Ureter (tissue), 1 donor: Measurements from ENCODE around the gene AGK. TPM values are rescaled to one million over a fixed set of nuclear protein-coding genes. Genes with fewer than 3 reads are reported as not detected.
"Not testable (repeated sequence)": the region's sequence is repeated elsewhere in the genome, so short reads cannot be mapped to it uniquely, and the experiment has no call there.

ENCODE experiments used
- DNase-seq: peaks from one replicate; pipeline ENCODE4 v3.0.0-alpha.2; 2020; ENCODE audit warnings: low spot score
- total RNA-seq: library from RNA; stranded (reverse); gene quantifications from one replicate; pipeline ENCODE4 v1.2.4, GENCODE V29; 2023
- donor health status: DM: yes; HTN: yes; CAD: no.

AGK gene
- total RNA-seq, 1 donor from 2014 or later, result 43.0 TPM

GRCh38 chr7:141647701-141648100 lies 96.5 kb downstream of the AGK start:
- not testable (repeated sequence) for DNase-seq

DNA sequence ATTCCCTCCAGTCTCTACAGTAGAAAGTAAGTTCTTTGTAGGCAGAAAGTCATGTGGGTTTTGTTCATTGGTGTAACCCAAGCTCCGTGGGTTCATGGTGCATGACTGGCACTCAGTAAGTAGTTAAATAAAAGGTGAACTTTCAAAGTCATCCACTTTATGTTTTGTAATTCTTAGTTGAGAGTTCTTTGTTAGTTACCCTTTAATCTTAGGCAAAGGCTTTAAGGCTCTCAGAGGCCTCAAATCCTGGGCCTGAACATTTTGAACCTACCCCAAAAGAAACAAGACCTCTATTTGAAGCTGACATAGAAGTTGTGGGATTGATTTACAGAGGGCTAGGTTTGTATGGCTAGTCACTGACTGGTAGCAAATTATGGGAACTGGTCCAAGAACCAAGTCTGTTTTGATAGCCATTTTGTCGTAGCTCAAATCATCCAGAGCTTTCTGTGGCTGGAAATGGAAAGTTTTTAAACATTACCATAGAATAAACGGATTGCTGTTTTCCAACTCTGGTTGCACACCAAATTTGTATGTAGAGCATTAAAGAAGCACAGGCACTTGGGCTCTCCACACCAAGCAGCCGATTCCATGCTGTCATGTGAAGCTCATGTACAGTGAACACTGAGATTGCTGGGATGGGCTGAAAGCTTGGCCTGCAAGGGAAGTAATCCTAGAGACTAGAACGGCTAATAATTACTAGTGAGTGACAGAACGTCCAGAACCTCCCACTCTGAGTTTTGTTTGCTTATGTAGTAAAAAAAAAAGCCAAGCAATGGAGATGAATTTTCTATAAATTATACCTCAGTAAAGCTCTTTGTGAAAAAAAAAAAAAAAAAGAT lies 97.3 kb downstream of the AGK start:
- no peak for DNase-seq

DNA sequence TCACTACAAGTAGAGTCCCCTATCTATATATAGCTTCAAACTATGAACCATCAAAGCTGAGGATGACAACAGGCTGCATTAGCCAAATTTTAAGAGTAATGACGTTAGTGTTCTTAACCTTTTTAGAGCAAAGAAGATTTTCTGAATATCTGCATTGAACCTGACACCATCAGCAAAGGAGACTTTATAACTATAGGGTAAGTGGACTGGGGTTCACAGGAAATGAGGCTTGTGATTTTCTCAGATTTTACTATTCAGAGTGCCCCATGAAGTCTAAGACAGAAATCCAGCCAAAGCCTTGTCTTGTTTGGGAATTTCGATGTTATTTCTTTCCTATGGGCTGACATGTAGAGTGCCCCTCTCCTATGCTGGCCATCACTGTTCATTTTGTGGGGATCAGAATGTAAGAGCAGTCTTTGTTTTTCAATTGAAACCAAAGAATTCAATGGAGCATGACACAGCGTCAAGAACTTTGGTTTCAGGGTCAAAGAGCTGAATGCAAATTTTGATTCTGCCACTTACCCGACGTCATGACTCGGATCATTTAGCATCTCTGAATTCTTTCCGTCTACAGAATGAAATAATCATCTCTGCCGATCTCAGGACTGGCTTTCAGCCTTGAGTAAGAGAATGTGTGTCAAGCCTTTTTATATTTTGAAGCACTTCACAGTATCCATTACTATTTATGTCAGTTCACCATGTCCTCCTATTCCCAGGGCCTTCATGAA lies 98.1 kb downstream of the AGK start:
- DNase-seq, result no peak

DNA sequence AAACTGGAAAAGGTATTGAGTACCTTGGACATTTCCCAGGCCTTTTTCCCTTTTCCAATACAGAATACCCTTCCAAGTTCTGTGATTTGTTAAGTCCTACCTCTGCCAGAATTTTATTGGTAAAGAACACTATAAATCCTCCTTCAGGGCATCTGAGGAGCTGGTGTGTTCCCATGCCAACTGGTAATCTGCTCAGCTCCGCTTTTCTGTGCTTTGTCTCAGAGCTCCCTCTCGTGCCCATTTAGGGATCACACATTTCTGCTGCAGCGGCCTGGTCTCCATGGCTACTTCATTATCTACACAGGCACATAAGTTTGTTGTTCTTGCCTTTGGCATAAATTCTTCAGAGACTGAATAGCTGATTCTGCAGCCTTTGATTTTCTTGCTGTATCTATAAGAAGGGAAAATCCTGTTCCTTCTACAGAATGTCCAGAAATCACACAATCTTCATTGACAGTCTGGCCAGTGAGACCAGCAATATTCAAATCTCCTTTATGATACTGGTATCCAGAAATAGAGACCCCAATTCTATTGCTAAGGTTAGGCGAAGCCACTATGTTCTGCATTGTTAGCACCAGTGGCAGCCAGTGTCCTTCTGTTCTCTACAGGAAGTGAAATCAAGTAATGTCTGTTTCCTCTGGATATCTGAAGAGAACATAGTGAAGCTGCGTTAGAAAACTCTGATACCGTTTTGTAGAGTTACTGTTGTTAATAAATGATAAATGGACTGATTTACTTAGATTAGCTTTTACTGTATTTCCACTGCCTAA lies 98.8 kb downstream of the AGK start:
- peak; percentile 83 for DNase-seq

- DNase-seq, result no peak
These were observed 100.2 kb downstream of the AGK start for GRCh38 chr7:141651417-141651816.

- no peak for DNase-seq
These were observed 101.5 kb downstream of the AGK start for GRCh38 chr7:141652691-141653090.

- DNase-seq, result peak; percentile 69
These were observed 103.3 kb downstream of the AGK start for GRCh38 chr7:141654551-141654950.

DNA sequence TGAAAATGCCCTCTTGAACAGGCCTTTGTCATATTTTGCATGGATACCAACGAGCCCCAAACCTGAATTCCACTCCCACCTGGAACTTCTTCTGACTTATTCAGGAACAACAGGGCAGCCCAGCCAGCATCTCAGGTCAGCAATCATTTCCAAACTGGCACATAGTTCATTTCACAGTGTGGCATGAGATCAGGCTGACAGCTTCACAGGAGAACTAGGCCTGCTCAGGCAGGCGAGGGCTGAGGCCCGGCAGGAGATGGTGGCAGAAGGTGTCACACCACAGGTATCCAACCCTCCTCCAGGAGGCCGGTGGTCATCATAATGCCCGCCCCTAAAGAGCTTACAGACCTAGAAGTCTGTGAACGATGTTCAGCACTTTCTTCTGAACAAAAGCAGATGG lies 108.3 kb downstream of the AGK start:
- DNase-seq, result no peak

- DNase-seq, result no peak
These were observed 109.0 kb downstream of the AGK start for GRCh38 chr7:141660259-141660658.

- peak; percentile 63 for DNase-seq
These were observed 112.1 kb downstream of the AGK start for GRCh38 chr7:141663081-141663849.

- no peak for DNase-seq
These were observed 113.2 kb downstream of the AGK start for GRCh38 chr7:141664450-141664849.

DNA sequence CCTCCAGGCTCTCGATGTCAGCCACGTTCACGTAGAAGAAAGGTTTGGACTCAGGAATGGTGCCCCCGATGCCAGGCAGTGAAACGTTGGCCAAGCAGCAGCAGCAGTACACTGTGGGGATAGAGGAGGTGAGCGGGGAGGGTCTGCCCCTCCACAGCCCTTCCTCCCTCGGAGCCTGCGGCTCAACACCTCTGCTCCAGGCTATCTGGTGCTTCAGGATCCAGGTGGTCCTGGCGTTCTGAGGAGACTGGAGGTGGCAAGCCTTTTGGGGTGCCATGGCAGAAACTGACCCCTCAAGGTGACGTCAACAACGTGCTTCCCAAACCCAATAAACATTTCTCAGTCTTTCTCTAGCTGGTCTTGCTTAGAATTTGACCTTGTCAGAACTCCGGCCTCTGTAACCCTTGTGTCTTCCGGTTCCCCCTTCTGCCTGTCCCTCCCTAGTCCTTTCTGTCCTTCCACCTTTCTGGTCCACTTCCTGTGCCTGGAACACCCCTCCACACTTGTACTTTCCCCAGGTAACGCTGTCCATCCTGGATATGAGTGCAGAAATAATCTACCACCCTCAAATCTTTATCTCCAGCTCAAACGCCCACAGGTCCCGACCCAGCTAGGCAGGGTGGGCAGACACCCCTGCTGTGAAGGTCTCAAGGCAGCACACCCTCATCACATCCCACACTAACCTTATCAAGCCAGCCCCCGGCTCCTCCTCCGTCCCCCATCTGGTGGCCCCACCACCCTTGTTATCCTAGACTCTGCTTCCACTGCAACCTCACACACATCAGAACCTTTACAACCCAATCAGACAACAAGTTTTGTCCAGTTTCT lies 114.2 kb downstream of the AGK start:
- no peak for DNase-seq

DNA sequence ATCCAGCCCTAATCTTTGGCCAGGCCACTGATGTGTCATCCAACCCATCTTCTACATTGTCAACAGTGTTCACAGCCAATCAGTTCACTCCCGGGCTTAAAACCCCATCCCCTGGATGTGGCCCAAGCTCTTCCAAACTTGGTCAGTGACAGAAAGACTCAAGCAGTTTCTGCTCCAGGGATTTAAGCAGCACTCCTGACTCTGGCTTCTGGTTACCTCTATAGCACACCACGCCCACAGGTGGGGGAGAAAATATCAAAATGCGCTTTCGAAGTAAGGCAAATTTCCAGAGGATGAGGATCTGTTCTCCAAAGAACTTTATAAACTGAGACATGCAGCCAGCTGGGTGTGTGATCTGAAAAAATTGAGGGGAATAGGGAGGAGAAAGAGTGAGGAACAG lies 114.9 kb downstream of the AGK start:
- DNase-seq, result no peak

DNA sequence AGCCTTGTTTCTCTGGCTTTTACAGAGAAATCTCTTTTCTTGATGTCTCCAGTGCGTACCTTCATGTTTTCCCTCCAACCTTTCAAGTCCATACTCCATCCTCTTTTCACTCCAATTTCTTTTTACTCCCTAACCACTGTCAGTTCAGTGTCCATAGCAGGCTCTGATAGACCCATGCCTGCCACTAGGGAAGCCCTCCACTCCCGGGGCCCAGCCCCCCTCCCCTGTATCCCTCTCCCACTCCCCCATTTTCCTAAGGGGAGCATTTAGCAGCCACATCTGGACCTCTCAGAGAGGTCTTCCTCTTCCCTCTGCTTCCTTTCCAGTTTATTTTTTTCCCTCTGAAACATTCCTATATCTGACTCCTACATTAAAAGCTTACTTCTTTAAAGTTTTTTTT lies 117.6 kb downstream of the AGK start:
- DNase-seq, result no peak

DNA sequence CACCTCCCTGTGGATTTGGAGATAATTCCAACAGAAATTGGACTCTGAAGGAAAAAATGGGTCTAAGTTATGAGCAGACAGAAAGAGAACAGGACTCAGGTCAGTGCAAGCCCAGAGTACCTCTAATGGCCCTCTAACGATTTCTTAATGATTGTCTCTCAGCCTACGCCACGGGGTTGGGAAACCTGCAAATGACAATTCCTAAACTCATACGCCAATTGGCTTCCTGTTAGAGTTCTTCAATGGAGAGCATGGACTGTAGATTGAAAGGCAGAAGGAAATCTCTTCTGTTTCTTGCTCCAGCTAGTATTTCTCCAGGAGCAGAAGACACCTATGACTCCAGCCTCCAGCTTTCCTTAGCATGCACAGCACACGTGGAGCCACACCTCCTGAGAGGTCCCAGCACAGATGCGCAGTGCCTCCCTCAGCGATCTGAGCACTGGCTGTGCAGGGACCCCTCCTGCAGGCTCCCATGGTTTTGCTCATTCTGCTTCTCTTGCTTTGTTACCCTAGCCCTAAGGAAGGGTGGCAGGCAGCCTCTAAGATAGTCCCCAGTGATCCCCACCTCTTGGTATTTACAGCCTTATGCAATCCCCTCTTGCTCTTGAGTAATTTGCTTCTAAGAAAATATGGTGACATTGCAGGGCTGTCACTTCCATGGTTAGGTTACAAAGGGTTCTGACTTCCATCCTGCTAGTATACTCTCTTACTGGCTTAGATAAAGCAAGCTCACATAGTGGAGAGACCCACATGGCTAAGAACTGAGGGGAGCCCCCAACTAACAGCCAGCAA lies 120.7 kb downstream of the AGK start:
- no peak for DNase-seq

DNA sequence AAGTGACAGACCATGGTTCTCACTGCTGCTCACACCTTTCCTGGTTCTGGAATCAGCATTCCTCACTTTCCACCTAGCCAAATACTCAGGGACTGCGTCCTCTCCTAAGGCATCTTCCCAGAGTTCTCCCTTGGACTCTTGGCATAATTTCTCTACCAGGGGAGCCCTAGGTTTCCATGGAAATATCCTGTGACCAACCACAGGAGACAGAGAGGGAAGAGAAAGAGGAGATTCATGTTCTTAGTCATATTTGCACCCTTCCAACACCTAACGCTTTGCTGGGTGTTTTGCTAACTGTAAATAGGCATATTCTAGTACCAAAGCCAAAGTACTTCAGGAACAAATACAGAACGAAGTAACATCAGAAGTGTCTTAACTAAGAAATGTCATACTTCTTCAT lies 122.1 kb downstream of the AGK start:
- no peak for DNase-seq

DNA sequence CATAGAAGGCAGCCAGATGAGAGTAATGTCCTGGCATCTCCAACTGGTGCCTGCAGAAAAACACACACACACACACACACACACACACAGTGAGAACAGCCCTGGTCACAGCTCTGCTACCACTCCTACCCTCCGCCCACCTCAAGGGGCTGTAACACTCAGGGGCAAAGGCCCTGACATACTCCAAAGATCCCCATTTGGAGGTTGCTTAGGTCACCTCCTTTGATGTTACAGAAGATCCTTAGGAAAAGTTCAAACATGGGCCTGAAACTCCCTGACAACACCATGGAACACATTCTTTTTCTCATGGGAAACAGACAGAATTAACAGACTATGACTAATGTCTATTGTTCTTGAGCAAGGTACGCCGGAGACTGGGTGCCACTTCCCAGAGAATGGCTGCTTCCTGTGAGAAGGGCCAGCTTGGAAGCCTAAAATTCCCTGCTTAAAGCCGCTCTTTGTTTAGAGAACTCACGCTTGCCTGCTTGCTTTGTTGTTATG lies 123.0 kb downstream of the AGK start:
- DNase-seq, result no peak

- DNase-seq, result no peak
These were observed 123.5 kb downstream of the AGK start for GRCh38 chr7:141674702-141675101.

GRCh38 chr7:141675436-141676215 lies 124.4 kb downstream of the AGK start:
- no peak for DNase-seq
